K562 (cell line): ENCODE measurements around the gene MYBL2. TPM values are rescaled to one million over a fixed set of nuclear protein-coding genes. Genes with fewer than 3 reads are reported as not detected.
"Not testable (repeated sequence)": the region's sequence is repeated elsewhere in the genome, so short reads cannot be mapped to it uniquely, and the experiment has no call there.

Source experiments
- ATAC-seq: fragments of 200-7000 bp; cut with Tn5 transposase; 3 replicates; pipeline ENCODE4 v1.9.1; 2020; ENCODE audit warnings: moderate library complexity
- BruUV-seq: library from RNA; stranded (reverse); fragments of 400-500 nt; replicated peaks from 2 replicates; lab custom pipeline; 2021; lab: Mats Ljungman, UMichigan
- CTCF ChIA-PET: fragments of 300-600 bp; formaldehyde crosslinking; extraction: SDS; loops from one replicate; lab custom pipeline; 2021; ENCODE audit warnings: low intra/inter-chr PET ratio; lab: Yijun Ruan, JAX
- POLR2A ChIA-PET: fragments of 300-600, 350-650 bp; sonication (Branson Sonifier 250); formaldehyde crosslinking; extraction: SDS; loops from one replicate; lab custom pipeline; 2021; ENCODE audit warnings: antibody characterized with exemption, inconsistent platforms; lab: Yijun Ruan, JAX
- DNase-seq, 4 experiments: peaks; one replicate each; pipeline versions ENCODE4 v3.0.0 to v3.0.0-alpha.2; 2011 to 2018; ENCODE audit warnings: low spot score in 3 of 4, mixed read lengths in 3 of 4; ENCODE audit errors: extremely low read depth in 1 of 4
- FAIRE-seq: peaks from 2 replicates; lab custom pipeline; 2011; peaks lifted over from hg19 to GRCh38; lab: Jason Lieb, UNC
- H2AFZ ChIP-seq: 2 replicates; pipeline ENCODE4 v1.6.0; 2011; ENCODE audit warnings: low read depth, low read length, control low read depth, inconsistent platforms
- H3K27ac ChIP-seq: fragments of 200-600 bp; 3 replicates; pipeline ENCODE4 v1.8.0; 2011; ENCODE audit warnings: low read depth, mild to moderate bottlenecking, control low read depth, inconsistent platforms, low read length, moderate library complexity, mixed read lengths; ENCODE audit errors: extremely low read depth
- H3K27me3 ChIP-seq, 2 experiments: fragments of 300-600 bp in 1 of 2; 2 replicates in 1 of 2; 3 replicates in 1 of 2; pipeline versions ENCODE4 v1.6.0 to v1.8.0; 2011; ENCODE audit warnings: inconsistent platforms in 2 of 2, low read length in 2 of 2, mild to moderate bottlenecking in 1 of 2, mixed read lengths in 1 of 2, moderate library complexity in 1 of 2; ENCODE audit not compliant: control insufficient read depth in 2 of 2, insufficient read depth in 2 of 2
- H3K36me3 ChIP-seq: fragments of 300-600 bp; 3 replicates; pipeline ENCODE4 v1.8.0; 2011; ENCODE audit warnings: mild to moderate bottlenecking, low read length, inconsistent platforms; ENCODE audit not compliant: control insufficient read depth, insufficient read depth
- H3K4me1 ChIP-seq, 2 experiments: fragments of 200-600 bp in 1 of 2; replicated peaks in 1 of 2; 2 replicates in 1 of 2; 3 replicates in 1 of 2; pipeline versions ENCODE4 v1.5.1 to v1.8.0; 2011; ENCODE audit warnings: inconsistent platforms in 2 of 2, low read length in 2 of 2, mild to moderate bottlenecking in 1 of 2, mixed read lengths in 1 of 2, moderate library complexity in 1 of 2; ENCODE audit not compliant: control insufficient read depth in 2 of 2, insufficient read depth in 2 of 2
- H3K4me2 ChIP-seq: 2 replicates; pipeline ENCODE4 v1.6.1; 2011; ENCODE audit warnings: low read length, control low read depth, inconsistent platforms, mixed read lengths; ENCODE audit not compliant: insufficient read depth
- H3K4me3 ChIP-seq: fragments of 200-600 bp; sonication (generic), shearing (Covaris generic); 2 replicates; pipeline ENCODE4 v1.5.1; 2016; ENCODE audit warnings: control low read depth, inconsistent platforms
- H3K79me2 ChIP-seq: fragments of 200-600 bp; 3 replicates; pipeline ENCODE4 v1.8.0; 2011; ENCODE audit warnings: low read length, inconsistent platforms; ENCODE audit not compliant: control insufficient read depth, insufficient read depth
- H3K9ac ChIP-seq, 2 experiments: 2 replicates each; pipeline versions ENCODE4 v1.6.0 to v1.6.1; 2011; ENCODE audit warnings: low read depth in 2 of 2, low read length in 2 of 2, control low read depth in 1 of 2, inconsistent platforms in 1 of 2, mild to moderate bottlenecking in 1 of 2, mixed read lengths in 1 of 2; ENCODE audit not compliant: insufficient read depth in 1 of 2
- H3K9me1 ChIP-seq: one replicate; pipeline ENCODE4 v1.6.0; 2011; ENCODE audit warnings: inconsistent platforms, mild to moderate bottlenecking, low read length, moderate library complexity; ENCODE audit not compliant: control insufficient read depth, insufficient read depth
- H3K9me3 ChIP-seq: replicated peaks from 2 replicates; pipeline ENCODE4 v1.5.1; 2011; ENCODE audit warnings: low read depth, low read length, inconsistent platforms; ENCODE audit not compliant: control insufficient read depth, insufficient read depth
- H4K20me1 ChIP-seq: replicated peaks from 2 replicates; pipeline ENCODE4 v1.6.1; 2011; ENCODE audit warnings: low read length, inconsistent platforms, mixed read lengths; ENCODE audit not compliant: control insufficient read depth, insufficient read depth
- GATAD2A ChIP-seq: fragments of 450-650 bp; IDR thresholded peaks from 2 replicates; pipeline ENCODE4 v1.6.1; 2017
- NR2C2 ChIP-seq, 2 experiments: fragments of 200-800 bp in 1 of 2; sonication (Bioruptor generic) in 1 of 2; sonication (generic) in 1 of 2; formaldehyde crosslinking in 1 of 2; IDR thresholded peaks; 2 replicates each; pipeline versions ENCODE4 v1.6.1 to v1.8.0; 2016 to 2022; ENCODE audit warnings: mild to moderate bottlenecking in 1 of 2, missing compliant biosample characterization in 1 of 2, missing genetic modification characterization in 1 of 2, missing genetic modification reagents in 1 of 2
- ZNF121 ChIP-seq: sonication (generic); formaldehyde crosslinking; conservative IDR thresholded peaks from 2 replicates; pipeline ENCODE4 v1.8.0; 2022; ENCODE audit warnings: missing genetic modification reagents
- WGBS: fragments of 100-300 bp; shearing (Covaris generic); methylation state at CpG from one replicate; pipeline ENCODE4 v1.1.6; 2016; ENCODE audit warnings: low coverage, mixed read lengths; ENCODE audit not compliant: insufficient coverage; ENCODE audit errors: missing lambda C conversion rate; 5-methylcytosine and 5-hydroxymethylcytosine counted together
- in situ Hi-C: fragments of 300-500 bp; cut with MboI; formaldehyde crosslinking; loops from 4 replicates; pipeline ENCODE4 v1.15.0; 2018; ENCODE audit warnings: inconsistent platforms, mixed read lengths
- intact Hi-C: fragments of 100-400 bp; cut with micrococcal nuclease; formaldehyde crosslinking; loops from 2 replicates; pipeline ENCODE4 v1.14.2; 2022
- polyA plus RNA-seq, 8 experiments: library from polyadenylated mRNA; depleted of rRNA in 4 of 8; stranded (reverse) in 5 of 8; unstranded in 3 of 8; fragments of >200 nt; fragmentation: Nextera tagmentation in 2 of 8; fragmentation: Illumina TruSeq in 1 of 8; extraction: Ambion mirVana in 2 of 8; extraction: Trizol in 1 of 8; gene quantifications; 2 replicates each; pipeline versions ENCODE4 v1.2.1 to v1.2.3, GENCODE V29; 2011 to 2014; ENCODE audit warnings: inconsistent platforms in 1 of 8, missing spikeins in 1 of 8
- total RNA-seq, 7 experiments: library from RNA; depleted of rRNA in 6 of 7; stranded (reverse); fragments of >200 nt in 6 of 7; fragmentation: Illumina TruSeq in 2 of 7; extraction: Trizol in 2 of 7; gene quantifications; 2 replicates each; pipeline versions ENCODE4 v1.2.1 to v1.2.3, GENCODE V29; 2011 to 2021; ENCODE audit warnings: low replicate concordance in 1 of 7

MYBL2 gene
- total and polyA plus RNA-seq, 9 of the 15 experiments (the other 6 are each of a cell fraction or from before 2014, with no cell fraction given) = 4.4 to 169 (median 52.5) TPM

DNA sequence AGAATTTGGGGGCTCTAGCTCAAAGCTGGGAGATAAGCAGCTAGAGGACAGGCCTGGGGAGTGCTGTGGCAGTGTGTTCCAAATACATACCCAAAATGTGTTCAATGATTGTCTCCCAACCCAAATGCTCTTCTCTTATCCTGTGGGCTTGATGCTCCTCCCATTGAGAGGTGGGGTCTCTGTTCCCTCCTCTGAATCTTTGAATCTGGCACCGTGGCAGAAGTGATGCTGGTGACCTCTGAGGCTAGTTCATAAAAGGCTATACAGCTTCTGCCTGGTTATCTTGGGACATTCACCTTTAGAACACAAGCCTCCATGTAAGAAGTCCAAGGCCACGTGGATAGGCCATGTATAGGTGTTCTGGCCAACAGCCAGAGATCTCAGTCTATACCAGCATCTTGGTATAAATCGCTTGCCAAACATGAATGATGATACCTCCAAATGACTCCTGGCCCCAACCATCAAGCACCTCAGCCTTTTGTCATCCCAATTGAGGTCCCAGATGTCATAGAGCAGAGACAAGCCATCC, 15.9 kb upstream of the MYBL2 start:
- Histone ChIP-seq H3K4me2 (no peak overlapping the region), H4K20me1 (no peaks in the 10 kb centered on the region), H3K27me3 (no peaks in the 10 kb centered on the region), H3K9me1 (no peaks in the 10 kb centered on the region), H3K4me1 (no peaks in the 10 kb centered on the region; a peak in 1 of 5 replicates), H3K36me3 (no peaks in the 10 kb centered on the region), H3K9me3 (no peaks in the 10 kb centered on the region), H3K79me2 (no peaks in the 10 kb centered on the region), H3K4me3 (no peak overlapping the region), H2AFZ (0 out of 2 replicates have a peak overlapping the region, but pooled peaks have one; percentile 16), H3K27ac (no peak overlapping the region), H3K9ac (no peak overlapping the region)
- WGBS = 14% methylated on average over 3 of the region's 3 CpGs
- TF ChIP-seq GATAD2A (no peak), NR2C2 (CRISPR knock-in tag; IDR thresholded peaks at IDR 0.05) (no peak), NR2C2 (tag; IDR thresholded peaks at IDR 0.05) (no peak)
- POLR2A ChIA-PET = interaction anchor here (1.2 to 2.4 kb wide), 4 partner anchors 11 to 193 kb away, joined by 3 to 7 read pairs (median 3); no protein-coding TSS in a partner anchor
- in situ Hi-C loops (no loop called here), intact Hi-C loops (no loop called here)
- DNase-seq = no peak
- no TSS peak for BruUV-seq
- no peak for ATAC-seq
- CTCF ChIA-PET = no interaction called here
- no peak for FAIRE-seq

DNA sequence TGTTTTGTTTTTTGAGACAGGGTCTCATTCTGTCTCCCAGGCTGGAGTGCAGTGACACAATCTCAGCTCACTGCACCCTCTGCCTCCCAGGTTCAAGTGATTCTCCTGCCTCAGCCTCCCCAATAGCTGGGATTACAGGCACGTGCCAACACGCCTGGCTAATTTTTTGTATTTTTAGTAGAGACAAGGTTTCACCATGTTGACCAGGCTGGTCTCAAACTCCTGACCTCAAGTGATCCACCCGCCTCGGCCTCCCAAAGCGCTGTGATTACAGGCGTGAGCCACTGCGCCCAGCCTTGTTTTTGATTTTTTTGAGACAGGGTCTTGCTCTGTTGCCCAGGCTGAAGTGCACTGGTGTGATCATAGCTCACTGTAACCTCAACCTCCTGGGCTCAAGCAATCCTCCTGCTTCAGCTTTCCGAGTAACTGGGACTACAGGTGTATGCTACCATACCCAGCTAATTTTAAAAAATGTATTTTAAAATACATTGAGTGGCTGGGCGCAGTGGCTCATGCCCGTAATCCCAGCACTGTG, 15.2 kb upstream of the MYBL2 start:
- ATAC-seq, intact Hi-C loops, H3K4me3 ChIP-seq: not testable (repeated sequence)
- POLR2A ChIA-PET = interaction anchor here (1.1 to 1.3 kb wide), 2 partner anchors 16 to 19 kb away, joined by 3 read pairs; no protein-coding TSS in a partner anchor
- peak; percentile 16; the same call in 1 of the 2 replicates for TF ChIP-seq ZNF121
- TF ChIP-seq, all 486 proteins: peak for 1; not testable (repeated sequence) for 485
- H3K4me2 ChIP-seq, H3K9me1 ChIP-seq, CTCF ChIA-PET, H3K79me2 ChIP-seq, H2AFZ ChIP-seq, H3K27ac ChIP-seq, H3K9ac ChIP-seq, H3K4me1 ChIP-seq, BruUV-seq, in situ Hi-C loops, H3K27me3 ChIP-seq, H3K9me3 ChIP-seq, H3K36me3 ChIP-seq, H4K20me1 ChIP-seq, FAIRE-seq, DNase-seq: not testable (repeated sequence)
- WGBS = 74% methylated on average over 10 of the region's 10 CpGs
